Central memory CD8-positive, alpha-beta T cell (primary cell): ENCODE results near the gene UFSP2.
"Not testable (repeated sequence)": the region's sequence is repeated elsewhere in the genome, so short reads cannot be mapped to it uniquely, and the experiment has no call there.

ENCODE experiments used
- ATAC-seq: fragments of 150-1000 bp; cut with Tn5 transposase; replicated peaks from 2 replicates; pipeline ENCODE4 v1.10.0; 2022; ENCODE audit warnings: mild to moderate bottlenecking, moderate FRiP score, moderate number of reproducible peaks; ENCODE audit not compliant: poor library complexity, severe bottlenecking; ENCODE audit errors: extremely low read depth
- DNase-seq, 2 donors: peaks; one replicate each; pipeline ENCODE4 v3.0.0; 2021; ENCODE audit warnings: low spot score in 2 of 2
- H3K27ac Mint-ChIP-seq: one replicate; pipeline ENCODE4 v1.8.0; 2022; ENCODE audit warnings: low read depth, mild to moderate bottlenecking, moderate library complexity, mixed read lengths
- H3K27me3 Mint-ChIP-seq: one replicate; pipeline ENCODE4 v1.8.0; 2022; ENCODE audit warnings: mixed read lengths
- H3K36me3 Mint-ChIP-seq: one replicate; pipeline ENCODE4 v1.8.0; 2022; ENCODE audit warnings: mild to moderate bottlenecking, moderate library complexity, mixed read lengths; ENCODE audit not compliant: insufficient read depth
- H3K4me1 Mint-ChIP-seq: one replicate; pipeline ENCODE4 v1.8.0; 2022; ENCODE audit warnings: mixed read lengths
- H3K4me3 Mint-ChIP-seq: one replicate; pipeline ENCODE4 v1.8.0; 2022; ENCODE audit warnings: mild to moderate bottlenecking, moderate library complexity, mixed read lengths
- H3K9me3 Mint-ChIP-seq: one replicate; pipeline ENCODE4 v1.8.0; 2022; ENCODE audit warnings: mixed read lengths

UFSP2 gene

GRCh38 chr4:185371702-185372101 is 54.1 kb downstream of the UFSP2 start:
- H3K36me3 Mint-ChIP-seq = peaks cover 2% of the 10 kb centered on the region

DNA sequence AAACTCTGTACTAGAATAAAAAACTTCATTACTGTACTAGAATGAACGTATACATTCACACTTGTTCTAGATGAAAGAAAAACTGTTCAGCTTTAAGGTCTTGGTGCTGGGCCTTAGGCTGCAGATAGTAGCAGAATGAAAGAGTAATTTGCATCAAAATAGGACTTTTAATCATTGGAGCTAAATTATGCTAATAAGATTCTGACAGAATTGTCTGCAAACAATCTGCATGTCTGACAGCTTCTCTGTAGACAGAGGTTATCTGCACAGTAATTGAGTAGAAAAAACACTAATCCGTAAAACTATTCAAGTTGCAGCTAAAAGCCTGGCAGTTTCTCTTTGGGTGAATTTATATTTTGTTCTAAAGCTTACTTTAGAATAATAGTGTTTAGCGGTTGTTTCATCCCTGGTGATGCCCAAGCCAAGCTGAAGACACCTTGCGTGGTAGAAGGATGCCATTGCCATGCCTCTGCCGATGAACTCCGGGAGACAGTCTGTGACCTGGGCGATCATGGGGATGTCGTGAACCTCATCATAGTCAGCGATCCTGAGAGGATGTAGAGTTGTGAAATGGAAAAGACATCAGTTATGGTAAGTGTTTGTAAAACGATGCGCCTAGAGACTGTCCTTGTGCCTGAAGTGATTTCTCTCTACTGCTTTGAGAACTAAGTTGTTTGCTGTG is 55.4 kb downstream of the UFSP2 start:
- H3K9me3 Mint-ChIP-seq = no peaks in the 10 kb centered on the region
- ATAC-seq (no peak), DNase-seq (no peak)
- no peak overlapping the region for H3K27ac Mint-ChIP-seq
- H3K4me3 Mint-ChIP-seq = no peak overlapping the region
- no peaks in the 10 kb centered on the region for H3K4me1 Mint-ChIP-seq
- no peaks in the 10 kb centered on the region for H3K27me3 Mint-ChIP-seq
- H3K36me3 Mint-ChIP-seq = peaks cover 3% of the 10 kb centered on the region

More at GRCh38 chr4:185371702-185372101, 54.1 kb downstream of the UFSP2 start:
- Mint-ChIP-seq H3K9me3 (no peaks in the 10 kb centered on the region), H3K4me1 (no peaks in the 10 kb centered on the region), H3K27ac (no peak overlapping the region), H3K4me3 (no peak overlapping the region), H3K27me3 (no peaks in the 10 kb centered on the region)
- ATAC-seq (no peak), DNase-seq (no peak)

DNA sequence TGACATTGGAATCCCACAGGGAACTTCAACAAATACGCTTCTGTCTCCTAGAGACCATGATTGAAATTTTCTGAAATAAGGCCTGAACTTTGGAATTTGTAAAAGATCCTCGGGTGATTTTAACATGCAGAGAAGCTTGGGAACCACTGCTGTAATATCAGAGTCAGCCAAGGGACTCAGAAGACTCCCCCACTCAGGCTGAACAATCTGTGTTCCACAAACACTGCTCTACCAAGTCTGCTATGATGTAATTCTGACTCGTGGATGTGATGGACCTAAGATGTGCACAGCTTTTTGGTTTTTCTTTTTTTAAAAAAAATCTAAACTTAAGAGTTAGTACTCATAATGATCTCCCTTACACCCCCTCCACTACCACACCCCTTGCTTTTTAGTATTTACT is 56.0 kb downstream of the UFSP2 start:
- Mint-ChIP-seq H3K4me1 (no peaks in the 10 kb centered on the region), H3K36me3 (peaks cover 4% of the 10 kb centered on the region), H3K9me3 (no peaks in the 10 kb centered on the region), H3K4me3 (no peak overlapping the region), H3K27me3 (no peaks in the 10 kb centered on the region), H3K27ac (no peak overlapping the region)
- DNase-seq (no peak), ATAC-seq (no peak)

DNA sequence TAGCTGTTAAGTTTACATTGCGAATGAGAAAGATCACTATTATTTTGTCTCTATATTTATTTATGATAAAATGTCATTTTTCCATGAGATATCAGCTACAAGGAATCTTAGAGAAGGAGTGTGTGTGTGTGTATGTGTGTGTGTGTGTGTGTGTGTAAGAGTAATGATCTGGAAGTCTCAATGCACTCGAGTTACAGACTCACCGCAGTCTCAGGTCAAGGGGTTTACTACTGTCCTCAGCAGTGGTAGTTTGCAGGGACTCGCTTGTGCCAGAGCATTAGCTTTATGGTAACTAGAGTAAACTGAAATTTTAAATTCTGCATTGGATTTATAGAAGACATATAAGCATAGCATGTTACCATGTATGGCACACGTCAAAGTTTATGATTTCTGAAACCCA is 60.9 kb downstream of the UFSP2 start:
- no peak for DNase-seq
- Mint-ChIP-seq H3K27ac (no peak overlapping the region), H3K27me3 (no peaks in the 10 kb centered on the region), H3K9me3 (no peaks in the 10 kb centered on the region), H3K4me1 (no peaks in the 10 kb centered on the region), H3K36me3 (peaks cover 7% of the 10 kb centered on the region), H3K4me3 (no peak overlapping the region)
- no peak for ATAC-seq

DNA sequence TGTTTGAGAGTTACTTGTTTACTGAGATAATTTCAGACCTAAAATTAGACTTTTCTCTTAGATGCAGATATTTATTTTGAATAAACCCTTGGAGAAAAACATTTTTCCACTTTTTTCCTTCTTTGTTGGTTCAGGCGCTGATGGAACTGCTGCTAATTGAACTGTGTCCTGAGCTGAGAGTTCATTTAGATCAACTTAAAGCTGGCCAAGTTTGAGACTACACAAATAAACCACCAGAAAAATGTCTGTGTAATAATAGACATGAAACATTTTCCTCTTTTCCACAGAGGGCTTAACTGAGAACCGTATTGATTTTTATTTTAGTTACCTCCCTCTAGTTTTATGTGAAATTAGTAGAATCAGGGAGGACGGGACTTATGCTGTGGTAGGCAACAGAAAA is 62.5 kb downstream of the UFSP2 start:
- H3K36me3 Mint-ChIP-seq = peaks cover 7% of the 10 kb centered on the region
- H3K9me3 Mint-ChIP-seq = no peaks in the 10 kb centered on the region
- DNase-seq = no peak
- ATAC-seq = no peak
- H3K4me3 Mint-ChIP-seq = no peak overlapping the region
- no peak overlapping the region for H3K27ac Mint-ChIP-seq
- no peaks in the 10 kb centered on the region for H3K4me1 Mint-ChIP-seq
- no peaks in the 10 kb centered on the region for H3K27me3 Mint-ChIP-seq

- not testable (repeated sequence) for H3K4me3 Mint-ChIP-seq, H3K27ac Mint-ChIP-seq, H3K4me1 Mint-ChIP-seq, DNase-seq, ATAC-seq, H3K27me3 Mint-ChIP-seq, H3K36me3 Mint-ChIP-seq, H3K9me3 Mint-ChIP-seq
These were observed 63.2 kb downstream of the UFSP2 start for GRCh38 chr4:185362570-185362969.

- ATAC-seq (no peak), DNase-seq (no peak)
- Mint-ChIP-seq H3K4me1 (no peaks in the 10 kb centered on the region), H3K27me3 (no peaks in the 10 kb centered on the region), H3K36me3 (peaks cover 9% of the 10 kb centered on the region), H3K4me3 (no peak overlapping the region), H3K27ac (no peak overlapping the region), H3K9me3 (no peaks in the 10 kb centered on the region)
These were observed 63.9 kb downstream of the UFSP2 start for GRCh38 chr4:185361872-185362271.

- ATAC-seq (no peak), DNase-seq (no peak)
- no peaks in the 10 kb centered on the region for H3K9me3 Mint-ChIP-seq
- no peak overlapping the region for H3K27ac Mint-ChIP-seq
- no peaks in the 10 kb centered on the region for H3K27me3 Mint-ChIP-seq
- peaks cover 6% of the 10 kb centered on the region for H3K36me3 Mint-ChIP-seq
- H3K4me3 Mint-ChIP-seq = no peak overlapping the region
- H3K4me1 Mint-ChIP-seq = no peaks in the 10 kb centered on the region
These were observed 65.9 kb downstream of the UFSP2 start for GRCh38 chr4:185359767-185360446.

DNA sequence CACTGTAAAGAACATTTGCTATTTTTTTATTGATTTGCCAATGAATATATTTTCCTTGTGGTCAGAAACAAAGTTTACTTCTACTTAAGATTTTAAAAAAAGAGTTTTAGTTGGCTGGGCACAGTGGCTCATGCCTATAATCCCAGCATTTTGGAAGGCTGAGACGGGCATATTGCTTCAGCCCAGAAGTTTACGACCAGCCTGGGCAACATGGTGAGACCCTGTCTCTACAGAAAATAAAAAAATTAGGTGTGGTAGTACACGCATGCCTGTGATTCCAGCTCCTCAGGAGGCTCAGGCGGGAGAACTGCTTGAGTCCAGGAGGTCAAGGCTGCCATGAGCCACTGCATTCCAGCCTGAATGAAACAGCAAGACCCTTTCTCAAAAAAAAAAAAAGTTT is 66.8 kb downstream of the UFSP2 start:
- no peak overlapping the region for H3K27ac Mint-ChIP-seq

DNA sequence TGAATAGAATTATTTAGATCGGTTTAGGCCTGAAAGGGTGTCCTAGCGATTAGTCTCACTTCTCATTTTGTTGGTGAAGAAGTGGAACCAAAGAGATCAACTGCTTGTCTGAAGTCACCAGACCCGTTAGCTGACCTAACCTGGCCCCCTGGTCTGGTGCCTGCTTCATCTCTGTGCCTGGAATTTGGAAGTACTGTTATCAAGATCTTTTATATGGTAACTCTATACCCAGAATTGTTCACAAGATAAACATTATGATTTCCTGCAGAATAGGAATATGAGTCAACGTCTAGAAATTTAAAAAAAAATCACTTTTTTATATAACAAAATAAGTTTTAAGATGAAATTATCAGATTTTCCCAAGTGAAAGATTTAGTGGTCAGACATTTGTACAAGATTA is 67.2 kb downstream of the UFSP2 start:
- H3K4me3 Mint-ChIP-seq = no peak overlapping the region
- H3K9me3 Mint-ChIP-seq = no peaks in the 10 kb centered on the region
- no peak for ATAC-seq

More for the DNA sequence above, 66.8 kb downstream of the UFSP2 start:
- Mint-ChIP-seq H3K36me3 (peaks cover 9% of the 10 kb centered on the region), H3K4me3 (no peak overlapping the region), H3K27me3 (no peaks in the 10 kb centered on the region), H3K4me1 (no peaks in the 10 kb centered on the region), H3K9me3 (no peaks in the 10 kb centered on the region)
- no peak for ATAC-seq
- DNase-seq = no peak

GRCh38 chr4:185357733-185358440 is 67.9 kb downstream of the UFSP2 start:
- DNase-seq = no peak
- no peak overlapping the region for H3K27ac Mint-ChIP-seq
- H3K9me3 Mint-ChIP-seq = no peaks in the 10 kb centered on the region
- no peaks in the 10 kb centered on the region for H3K4me1 Mint-ChIP-seq
- no peaks in the 10 kb centered on the region for H3K27me3 Mint-ChIP-seq
- H3K4me3 Mint-ChIP-seq = no peak overlapping the region
- ATAC-seq = no peak
- H3K36me3 Mint-ChIP-seq = peaks cover 12% of the 10 kb centered on the region

More for the DNA sequence above, 67.2 kb downstream of the UFSP2 start:
- Mint-ChIP-seq H3K4me1 (no peaks in the 10 kb centered on the region), H3K36me3 (peaks cover 11% of the 10 kb centered on the region), H3K27me3 (no peaks in the 10 kb centered on the region), H3K27ac (no peak overlapping the region)
- DNase-seq = no peak

GRCh38 chr4:185357211-185357610 is 68.6 kb downstream of the UFSP2 start:
- Mint-ChIP-seq H3K4me1 (no peaks in the 10 kb centered on the region), H3K36me3 (peaks cover 13% of the 10 kb centered on the region), H3K9me3 (no peaks in the 10 kb centered on the region), H3K4me3 (no peak overlapping the region), H3K27me3 (no peaks in the 10 kb centered on the region), H3K27ac (no peak overlapping the region)
- no peak for ATAC-seq
- no peak for DNase-seq

GRCh38 chr4:185352741-185353140 is 73.0 kb downstream of the UFSP2 start:
- Mint-ChIP-seq H3K27me3 (no peaks in the 10 kb centered on the region), H3K9me3 (no peaks in the 10 kb centered on the region), H3K4me1 (no peaks in the 10 kb centered on the region), H3K27ac (no peak overlapping the region), H3K4me3 (no peak overlapping the region), H3K36me3 (peaks cover 25% of the 10 kb centered on the region)
- no peak for DNase-seq
- no peak for ATAC-seq
